HG03558 (cell line): ENCODE data around the gene SLC26A9.

Experiments used
- ATAC-seq: cut with Tn5 transposase; IDR thresholded peaks from one replicate; pipeline ENCODE4 v1.9.1; 2021; ENCODE audit warnings: moderate number of reproducible peaks; ENCODE audit not compliant: unreplicated experiment; ENCODE audit errors: extremely low read depth

SLC26A9 gene

DNA sequence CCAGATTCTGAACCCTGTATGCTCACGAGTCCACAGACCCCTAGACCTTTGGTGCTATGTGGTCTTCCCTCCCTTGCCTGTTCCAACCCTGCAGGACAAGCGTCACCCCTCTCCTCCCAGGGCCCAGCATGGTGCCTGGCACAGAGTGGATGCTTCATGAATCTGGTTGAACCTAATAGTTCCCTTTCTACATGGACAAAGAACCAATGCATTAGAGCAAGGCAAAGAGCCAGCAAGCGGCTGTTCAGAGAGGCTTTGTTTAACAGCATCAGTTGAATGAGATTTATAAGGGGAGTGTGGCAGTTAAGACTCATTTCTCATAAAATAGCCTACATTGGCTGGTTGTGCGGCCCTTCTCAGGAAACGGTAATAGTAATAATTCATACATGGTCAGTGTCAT, 14.9 kb downstream of the SLC26A9 start:
- no peak for ATAC-seq

DNA sequence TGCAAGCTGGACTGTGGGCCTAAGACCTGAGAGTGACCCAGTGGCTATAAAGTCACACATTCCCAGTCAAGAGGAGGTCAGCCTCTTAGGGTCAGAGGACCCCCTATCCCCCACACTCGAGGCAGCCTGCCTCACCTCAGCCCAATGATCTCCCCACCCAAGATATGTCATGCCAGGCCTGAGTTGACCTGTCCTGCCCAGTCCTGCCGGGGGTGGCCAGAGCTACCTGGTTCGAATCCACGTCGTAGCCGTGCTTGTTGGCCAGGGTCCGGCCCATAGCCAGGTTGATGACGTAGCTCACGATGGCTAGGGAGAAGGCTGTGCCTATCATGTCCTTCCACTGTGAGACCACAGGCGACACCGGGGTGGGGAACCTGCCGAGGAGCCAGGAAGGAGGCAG, 15.6 kb downstream of the SLC26A9 start:
- no peak for ATAC-seq

DNA sequence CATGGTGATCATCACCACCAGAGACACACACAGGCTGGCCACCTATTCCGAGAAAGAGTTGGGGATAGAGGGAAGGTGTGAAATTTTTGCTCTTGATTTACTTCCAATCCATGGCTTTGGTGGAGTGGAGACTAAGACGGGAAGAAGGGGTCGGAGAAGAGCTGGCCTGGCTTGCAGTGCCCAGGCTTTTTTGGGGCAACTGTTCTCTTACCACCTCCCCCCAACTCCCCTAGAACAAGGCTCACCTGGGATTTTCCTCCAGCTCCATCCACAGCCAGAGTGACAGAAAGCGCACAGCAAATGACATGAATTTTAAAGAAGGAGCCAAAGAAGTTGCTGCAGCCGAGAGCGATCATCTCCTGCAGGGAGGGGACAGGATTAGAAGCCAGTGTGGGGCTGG, 16.0 kb downstream of the SLC26A9 start:
- ATAC-seq = no peak

DNA sequence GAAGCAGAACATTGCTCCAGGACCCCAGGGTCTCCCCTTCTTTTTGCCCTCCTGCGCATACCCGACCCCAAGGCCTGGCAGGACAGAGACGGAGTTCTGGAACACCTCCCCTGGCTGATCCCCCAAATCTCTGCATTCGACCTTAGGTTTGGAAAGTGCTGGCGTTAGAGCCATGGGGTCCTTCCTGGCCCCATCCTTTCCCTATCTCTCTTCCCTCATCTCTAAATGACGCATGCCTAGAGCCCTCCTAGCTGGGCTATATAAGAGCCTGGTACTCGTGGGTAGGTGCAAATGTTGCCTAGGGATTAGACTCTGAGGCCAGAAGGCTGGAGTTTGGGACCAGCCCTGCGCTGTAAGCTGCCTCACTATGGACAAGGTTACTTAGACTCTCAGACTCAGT, 16.6 kb downstream of the SLC26A9 start:
- ATAC-seq = no peak

DNA sequence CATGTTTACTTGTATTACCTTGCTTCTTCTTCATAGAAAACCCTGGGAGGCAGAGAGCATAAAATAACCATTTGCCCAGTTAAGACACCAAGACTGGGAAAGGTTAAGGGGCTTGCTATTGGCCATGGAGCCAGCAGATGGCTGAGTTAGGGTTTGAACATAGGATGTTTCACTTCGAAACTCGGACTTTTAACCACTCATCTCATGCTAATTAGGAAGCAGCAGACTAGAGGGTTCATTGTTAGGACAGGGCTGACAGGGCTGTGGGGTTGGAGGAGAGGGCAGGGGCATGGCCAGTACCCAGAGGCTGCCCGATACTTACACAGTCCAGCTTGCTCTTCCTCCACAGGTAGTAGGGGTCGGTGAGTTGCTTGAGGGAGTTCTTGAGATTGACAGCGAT, 17.0 kb downstream of the SLC26A9 start:
- no peak for ATAC-seq

DNA sequence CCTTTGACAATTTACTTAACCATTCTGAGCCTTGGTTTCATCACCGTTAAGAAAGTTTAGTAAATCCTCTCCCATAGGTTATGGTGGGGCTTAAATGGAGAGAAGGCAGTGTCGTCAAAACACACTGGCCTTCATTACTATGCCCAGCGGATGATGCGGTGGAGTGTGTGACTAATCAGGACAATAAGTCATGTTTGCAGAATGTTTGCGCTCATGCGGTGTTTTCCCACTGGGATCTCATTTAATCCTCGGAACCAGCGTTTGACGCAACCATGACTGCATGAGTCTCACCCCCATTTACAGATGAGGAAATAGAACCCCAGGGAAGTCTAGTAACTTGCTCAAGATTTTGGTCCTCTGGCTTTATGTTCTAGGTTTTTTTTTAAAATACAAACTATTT, 17.5 kb downstream of the SLC26A9 start:
- no peak for ATAC-seq

DNA sequence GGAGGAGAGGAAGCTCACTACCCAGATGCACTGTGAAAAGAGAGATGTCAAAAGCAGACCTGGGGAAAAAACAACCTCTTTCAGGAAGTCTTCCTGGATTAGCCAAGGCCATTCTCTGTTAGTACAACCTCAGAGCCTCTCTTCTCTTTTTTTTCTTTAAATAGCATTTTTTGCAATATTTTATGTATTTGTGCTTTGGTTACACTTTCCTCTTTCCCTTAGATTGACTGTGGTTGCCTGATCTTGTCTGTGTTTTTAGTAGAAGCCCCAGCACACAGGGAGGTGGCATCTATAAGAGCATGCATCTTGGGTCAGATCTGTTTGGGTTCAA, 18.8 kb downstream of the SLC26A9 start:
- no peak for ATAC-seq

DNA sequence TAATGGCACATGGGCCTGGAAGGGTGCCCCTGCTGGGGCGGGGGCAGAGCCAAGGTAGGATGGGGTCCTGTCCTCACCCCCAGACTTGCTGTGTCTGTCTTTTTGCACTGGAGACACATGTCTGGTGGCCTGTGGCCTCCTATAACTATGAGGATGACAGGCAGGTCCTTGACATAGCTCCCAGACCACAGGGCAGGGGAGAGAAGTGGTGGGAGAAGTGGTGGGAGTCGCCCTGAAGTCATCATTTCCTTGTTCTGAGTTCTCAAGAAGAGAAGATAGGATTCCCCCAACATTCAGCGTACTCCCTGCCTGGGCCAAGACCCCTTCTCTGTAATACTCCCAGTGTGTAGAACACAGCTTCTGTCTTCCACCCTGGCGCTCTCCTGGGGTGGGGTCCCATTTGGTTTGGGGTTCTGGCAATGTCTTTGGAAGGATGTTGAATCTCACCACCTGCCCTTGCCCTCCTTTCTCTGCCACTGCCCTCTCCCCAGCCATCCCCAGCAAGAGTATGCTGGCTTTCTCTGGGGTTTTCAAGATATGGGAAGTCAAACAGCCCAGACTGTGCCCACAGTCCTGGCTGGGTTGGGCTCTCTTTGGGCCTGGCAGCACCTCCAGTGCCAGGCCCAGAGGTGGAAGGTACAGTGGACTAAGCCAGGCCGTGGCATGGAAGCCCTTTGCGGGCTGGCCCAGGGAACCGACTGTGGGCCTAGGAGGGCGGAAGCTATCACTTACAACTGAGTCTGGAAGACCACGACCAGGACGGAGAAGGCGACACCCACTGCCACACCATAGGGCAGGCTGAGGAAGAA, 19.4 kb downstream of the SLC26A9 start:
- ATAC-seq = no peak

DNA sequence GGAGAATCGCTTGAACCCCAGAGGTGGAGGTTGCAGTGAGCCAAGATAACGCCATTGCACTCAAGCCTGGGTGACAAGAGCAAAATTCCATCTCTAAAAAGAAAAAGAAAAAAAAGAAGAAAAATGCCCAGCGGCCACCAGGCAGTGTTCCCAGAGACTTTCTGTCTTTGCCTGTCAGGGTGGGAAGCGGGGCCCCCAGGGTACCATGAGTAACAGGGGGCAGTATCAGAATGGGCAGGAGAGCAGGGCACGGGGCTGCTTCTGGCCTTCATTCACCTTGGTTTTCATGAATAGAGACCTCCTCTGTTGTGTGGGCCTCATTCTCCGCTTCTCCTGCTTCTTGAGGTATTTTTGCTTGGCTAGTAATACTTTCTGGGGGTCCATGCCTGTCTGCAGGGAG, 20.4 kb downstream of the SLC26A9 start:
- no peak for ATAC-seq

DNA sequence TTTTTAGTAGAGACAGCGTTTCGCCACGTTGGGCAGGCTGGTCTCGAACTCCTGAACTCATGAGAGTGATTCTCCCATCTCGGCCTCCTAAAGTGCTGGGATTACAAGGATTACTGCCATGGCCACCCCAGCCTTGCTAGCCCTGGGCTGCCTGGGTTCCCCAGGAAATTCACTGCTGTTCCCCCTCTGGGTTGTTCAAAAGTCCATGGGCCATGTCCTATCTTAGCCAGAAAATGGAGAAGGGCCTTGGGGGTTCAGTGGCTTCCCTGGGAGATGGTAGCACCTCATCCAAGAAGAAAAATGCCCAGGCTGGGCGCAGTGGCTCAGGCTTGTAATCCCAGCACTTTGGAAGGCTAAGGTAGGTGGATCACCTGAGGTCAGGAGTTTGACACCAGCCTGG, 20.9 kb downstream of the SLC26A9 start:
- ATAC-seq = no peak

DNA sequence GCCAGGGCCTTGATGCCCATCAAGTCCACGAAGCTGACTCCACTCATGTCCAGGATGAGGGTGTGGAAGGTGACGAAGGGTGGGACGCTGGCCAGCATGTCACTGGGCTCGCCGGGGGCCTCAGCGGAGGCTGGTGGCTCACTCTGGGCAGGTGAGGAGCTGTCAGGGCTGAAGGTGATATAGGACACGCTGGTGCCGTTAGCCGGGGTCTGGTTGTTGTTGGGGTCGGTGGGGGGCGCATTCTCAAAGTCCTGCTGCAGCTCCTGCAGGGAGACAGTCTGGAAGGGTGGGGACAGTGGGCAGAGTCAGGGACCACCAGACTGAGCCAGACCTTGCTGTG, 21.7 kb downstream of the SLC26A9 start:
- no peak for ATAC-seq

DNA sequence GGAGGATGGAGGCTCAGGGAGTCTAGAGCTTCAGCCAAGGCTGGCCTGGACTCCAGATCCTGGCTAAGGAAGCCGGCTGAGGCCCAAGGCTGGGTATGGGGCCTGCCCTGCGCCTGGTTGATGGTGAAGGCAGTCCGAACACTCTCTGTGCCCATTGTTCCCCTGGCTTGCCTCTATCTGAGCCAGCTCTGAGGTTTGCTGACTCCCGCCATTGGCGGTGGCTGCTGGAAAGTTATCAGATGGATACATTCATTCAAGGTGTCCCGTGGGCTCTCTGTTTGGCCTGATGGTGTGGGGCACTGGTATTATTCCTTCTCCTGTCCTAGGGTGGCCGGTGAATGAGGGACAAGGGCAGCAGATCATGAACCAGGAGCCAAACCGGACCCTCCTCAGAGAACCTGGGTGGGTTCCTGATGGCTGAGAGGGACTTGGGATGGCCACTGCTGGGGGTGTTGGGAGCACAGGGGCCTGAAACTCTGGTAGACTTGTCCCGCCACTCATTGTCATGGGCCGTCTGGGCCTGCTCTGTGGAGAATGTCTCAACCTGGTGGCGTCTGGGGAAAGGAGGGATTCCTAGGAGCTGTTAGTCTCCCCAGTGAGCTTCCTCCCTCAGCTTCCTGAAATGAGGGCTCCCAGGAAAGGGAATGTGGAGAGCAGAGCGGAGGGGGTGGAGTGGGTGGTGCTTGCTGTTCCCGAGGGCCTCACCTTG, 22.2 kb downstream of the SLC26A9 start:
- ATAC-seq = no peak

DNA sequence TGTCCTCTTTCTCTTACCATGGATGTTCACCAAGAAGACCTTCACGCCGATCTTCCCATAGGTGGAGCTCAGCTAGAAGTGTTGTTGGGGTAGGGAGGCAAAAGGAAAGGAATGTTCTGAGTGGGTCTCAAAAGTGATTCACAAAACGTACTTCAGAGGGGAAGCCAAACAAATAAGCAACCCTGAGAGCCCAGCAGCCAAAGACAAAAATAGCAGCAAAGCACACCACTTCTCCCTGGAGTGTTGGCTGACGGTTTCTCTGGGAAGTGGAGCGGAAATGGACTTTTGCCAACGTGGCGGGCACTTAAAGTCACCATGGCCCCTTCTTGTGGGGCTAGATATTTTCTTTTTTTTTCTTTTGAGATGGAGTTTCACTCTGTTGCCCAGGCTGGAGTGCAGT, 23.1 kb downstream of the SLC26A9 start:
- no peak for ATAC-seq

DNA sequence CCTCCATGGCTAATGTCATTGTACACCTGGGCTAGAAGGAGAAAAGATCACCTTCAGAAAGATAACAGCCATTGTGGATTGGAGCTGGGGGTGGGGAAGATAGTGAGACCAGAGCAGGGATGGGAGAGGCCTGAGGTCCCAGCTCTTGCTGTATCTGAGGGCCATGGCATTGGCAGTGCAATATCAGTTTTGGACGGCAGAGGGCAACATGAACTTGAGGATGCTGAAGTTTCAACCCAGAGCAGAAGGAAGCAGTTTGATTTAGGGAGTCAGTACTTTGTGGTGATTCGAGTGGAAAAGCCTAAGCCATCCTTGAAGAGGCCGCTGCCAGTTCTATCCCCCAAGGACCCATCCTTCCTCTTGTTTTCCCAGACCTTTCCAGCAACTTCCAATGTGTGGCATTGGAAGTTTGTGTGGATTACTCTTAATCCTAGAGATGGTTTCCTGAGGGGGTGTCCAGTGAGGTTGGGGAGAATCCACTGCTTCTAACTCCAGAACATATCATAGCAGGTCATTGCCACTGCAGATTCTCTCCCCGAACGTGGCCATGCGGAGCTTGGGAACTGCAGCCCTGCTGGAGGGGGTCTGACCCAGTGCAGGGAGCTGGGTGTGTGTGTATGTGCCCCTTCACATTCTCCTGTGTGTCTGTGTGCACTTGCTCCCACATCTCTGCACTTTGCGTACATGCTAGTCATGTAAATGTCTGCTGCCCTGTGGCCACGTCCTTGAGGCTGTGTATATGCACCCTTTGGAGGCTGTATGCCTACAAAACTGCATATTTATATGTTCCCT, 24.1 kb downstream of the SLC26A9 start:
- no peak for ATAC-seq

DNA sequence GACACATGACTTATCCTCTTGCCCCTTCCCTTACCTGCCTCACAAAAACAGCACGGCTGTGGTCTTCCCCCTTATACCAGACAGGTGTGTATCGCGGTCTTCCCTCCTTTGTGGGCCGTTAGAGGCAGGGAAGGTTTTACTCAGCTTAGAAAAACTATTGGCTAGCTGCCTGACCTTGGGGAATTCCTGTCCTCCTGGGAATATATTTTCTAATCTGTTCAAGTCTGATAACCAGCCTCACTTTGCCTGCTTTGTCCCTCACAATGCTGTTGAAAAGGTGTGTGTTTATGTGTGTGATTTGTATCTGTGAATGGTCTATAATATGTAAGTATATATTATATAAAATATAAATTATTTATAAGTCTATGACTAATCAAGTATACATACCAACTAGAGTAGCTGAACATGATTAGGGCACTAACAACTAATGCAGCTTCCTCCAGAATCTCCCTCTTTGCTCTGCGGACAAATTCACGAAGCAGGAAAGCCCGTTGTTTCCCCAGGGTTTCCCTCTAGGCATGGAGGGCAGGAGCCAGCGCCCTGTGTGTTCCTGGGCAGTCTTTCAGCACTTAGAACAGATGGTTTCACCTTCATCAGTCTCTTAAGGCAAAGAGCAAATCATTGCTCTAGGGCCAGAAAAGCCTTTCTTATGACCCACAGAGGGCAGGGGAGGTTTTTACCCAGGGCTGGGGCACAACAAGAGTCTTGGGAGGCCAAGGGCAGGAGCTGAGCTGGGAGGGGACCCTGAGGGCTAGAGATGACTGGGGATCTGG, 25.6 kb downstream of the SLC26A9 start:
- no peak for ATAC-seq

DNA sequence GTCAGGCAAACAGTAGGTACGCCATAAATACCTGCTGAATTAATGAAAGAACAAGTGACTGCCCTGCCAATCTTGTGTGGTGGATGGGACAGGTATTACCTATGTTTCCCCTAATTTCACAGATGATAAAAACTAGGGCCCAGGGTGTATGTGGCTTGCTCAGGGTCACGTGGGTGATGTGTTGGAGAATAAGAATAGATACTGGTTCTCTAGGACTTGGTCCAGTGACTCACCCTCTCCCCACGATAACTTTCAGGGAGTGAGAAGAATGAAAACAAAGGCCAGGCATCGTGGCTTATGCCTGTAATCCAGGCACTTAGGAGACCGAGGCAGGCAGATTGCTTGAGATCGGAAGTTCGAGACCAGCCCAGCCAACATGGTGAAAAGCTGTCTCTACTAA, 26.7 kb downstream of the SLC26A9 start:
- no peak for ATAC-seq

DNA sequence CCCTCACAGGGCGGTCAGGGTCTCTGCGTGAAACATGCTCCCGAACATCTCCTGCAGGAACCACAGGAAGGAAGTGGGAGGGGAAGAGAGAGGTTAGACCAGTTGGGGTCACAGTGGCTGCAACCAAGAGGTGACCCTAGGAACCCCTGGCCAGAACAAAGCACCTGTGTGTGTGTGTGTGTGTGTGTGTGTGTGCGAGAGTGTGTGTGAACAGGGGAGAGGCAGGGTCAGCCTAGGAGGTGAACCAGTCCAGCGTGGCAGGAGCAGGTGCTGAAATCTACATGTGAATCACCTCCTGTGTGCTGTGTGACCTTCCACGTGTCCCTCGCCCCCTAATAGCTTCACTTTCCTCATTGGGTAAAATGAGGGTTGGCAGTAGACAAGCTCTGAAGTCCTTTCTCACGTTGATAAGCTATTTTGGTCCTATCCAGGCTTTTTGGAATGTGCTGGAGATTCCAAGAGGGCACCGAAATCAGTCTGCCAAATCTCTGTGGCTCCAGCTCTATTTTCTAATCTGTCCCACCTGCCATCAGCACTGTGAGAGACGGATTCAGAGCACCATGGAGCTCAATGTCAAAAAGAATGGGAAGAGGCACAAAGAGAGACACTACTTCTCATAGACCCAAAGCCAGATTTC, 27.8 kb downstream of the SLC26A9 start:
- ATAC-seq = no peak

DNA sequence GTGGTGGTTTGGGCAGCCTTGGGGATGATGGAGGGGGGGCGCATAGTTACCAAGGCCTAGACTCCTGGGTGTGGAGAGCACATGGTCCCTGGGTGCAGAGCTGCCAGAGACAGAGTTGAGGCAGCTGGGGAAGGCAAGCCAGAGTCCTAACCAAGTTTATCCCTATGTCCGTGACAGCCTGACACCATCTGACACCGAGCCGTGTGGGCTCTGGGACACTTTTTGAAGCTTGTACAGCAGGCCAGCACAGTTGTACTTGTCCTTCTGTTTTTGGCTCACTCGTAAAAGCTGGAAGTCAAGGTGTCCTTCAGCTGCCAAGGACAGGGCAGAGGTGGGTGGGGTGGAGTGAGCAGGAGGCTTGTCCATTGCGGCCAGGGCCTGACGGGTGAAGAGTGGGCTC, 28.5 kb downstream of the SLC26A9 start:
- no peak for ATAC-seq

DNA sequence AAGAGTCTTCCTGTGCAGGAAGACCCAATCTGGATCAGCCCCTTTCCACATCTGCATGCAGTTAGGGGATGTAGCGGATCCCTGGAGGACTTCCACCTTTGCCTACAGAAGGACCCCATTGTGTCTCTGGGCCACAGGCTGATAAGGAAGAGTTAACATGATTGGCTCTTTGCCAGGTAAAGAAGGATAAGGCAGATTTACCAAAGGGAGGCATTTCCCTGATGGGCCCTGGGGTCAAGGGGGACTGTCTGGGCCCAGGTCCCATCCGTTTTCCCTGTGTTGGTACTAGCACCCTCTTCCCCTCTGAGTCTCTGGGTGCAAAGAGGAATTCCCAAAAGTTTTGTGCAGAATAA, 29.1 kb downstream of the SLC26A9 start:
- ATAC-seq = no peak

DNA sequence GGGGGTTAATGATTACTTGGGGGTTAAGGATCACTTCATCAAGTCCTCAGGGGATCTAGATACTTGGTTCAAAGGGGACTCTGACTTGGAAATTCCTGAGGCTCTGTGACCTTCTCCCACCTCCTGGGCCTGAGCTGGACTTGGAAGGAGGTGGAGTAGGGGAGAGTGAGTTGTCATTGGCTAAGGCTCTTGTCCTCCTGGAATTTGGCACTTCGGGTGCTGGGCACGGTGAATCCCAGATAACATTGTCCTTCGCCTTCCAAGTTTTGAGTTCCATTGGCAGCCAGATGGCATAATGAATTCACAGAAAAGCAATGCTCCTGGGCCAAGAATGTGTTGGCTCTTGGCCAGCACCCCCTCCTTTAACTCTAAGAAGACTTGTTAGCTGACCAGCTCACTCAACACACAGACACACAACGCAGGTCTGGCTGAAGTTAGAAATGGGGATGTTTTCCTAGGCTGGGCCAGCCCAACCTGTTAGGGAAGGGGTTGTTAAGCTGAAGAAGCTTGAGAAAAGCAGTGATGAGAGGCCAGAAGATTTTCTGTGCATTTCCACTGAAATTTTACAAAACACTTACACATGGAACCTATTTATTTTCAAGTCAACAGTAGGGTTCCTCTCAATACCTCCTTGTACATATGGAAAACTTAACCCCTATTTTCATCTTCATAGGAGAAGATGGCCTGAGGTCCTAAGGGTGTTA, 29.7 kb downstream of the SLC26A9 start:
- ATAC-seq = no peak
